C4-2B (cell line): ENCODE data around the gene HIP1R.

ENCODE experiments used
- CTCF ChIP-seq: fragments of 450-650 bp; conservative IDR thresholded peaks from 2 replicates; pipeline ENCODE4 v1.5.1; 2017; ENCODE audit warnings: mild to moderate bottlenecking
- ZFX ChIP-seq: fragments of 450-650 bp; IDR thresholded peaks from 2 replicates; pipeline ENCODE4 v1.6.1; 2017

GRCh38 chr12:122878780-122879612 lies 43.7 kb downstream of the HIP1R start:
- no peak for TF ChIP-seq CTCF
- TF ChIP-seq ZFX, result no peak
